Keratinocyte (primary cell): ENCODE measurements around the gene MDH2. TPM values are rescaled to one million over a fixed set of nuclear protein-coding genes. Genes with fewer than 3 reads are reported as not detected.
"Not testable (repeated sequence)": the region's sequence is repeated elsewhere in the genome, so short reads cannot be mapped to it uniquely, and the experiment has no call there.

Source experiments
- DNase-seq: peaks from one replicate; pipeline ENCODE4 v3.0.0-alpha.2; 2011; ENCODE audit warnings: low read depth, missing footprints, low spot score
- FAIRE-seq: peaks from 2 replicates; lab custom pipeline; 2011; peaks lifted over from hg19 to GRCh38; lab: Jason Lieb, UNC
- H2AFZ ChIP-seq: 2 replicates; pipeline ENCODE4 v1.6.0; 2012; ENCODE audit warnings: low read length, control low read depth, inconsistent platforms; ENCODE audit not compliant: control insufficient read depth
- H3K27ac ChIP-seq: 2 replicates; pipeline ENCODE4 v1.5.1; 2011; ENCODE audit warnings: low read length; ENCODE audit not compliant: control insufficient read depth, insufficient read depth
- H3K27me3 ChIP-seq: 3 replicates; pipeline ENCODE4 v1.6.0; 2011; ENCODE audit warnings: low read length; ENCODE audit not compliant: control insufficient read depth, insufficient read depth; ENCODE audit errors: extremely low read depth
- H3K36me3 ChIP-seq, 2 experiments: 2 replicates in 1 of 2; 3 replicates in 1 of 2; pipeline ENCODE4 v1.5.1; 2011; ENCODE audit warnings: low read length in 2 of 2, mild to moderate bottlenecking in 1 of 2; ENCODE audit not compliant: control insufficient read depth in 2 of 2, insufficient read depth in 2 of 2; ENCODE audit errors: extremely low read depth in 1 of 2
- H3K4me1 ChIP-seq: 3 replicates; pipeline ENCODE4 v1.5.1; 2011; ENCODE audit warnings: low read length; ENCODE audit not compliant: control insufficient read depth, insufficient read depth; ENCODE audit errors: extremely low read depth
- H3K4me2 ChIP-seq: 3 replicates; pipeline ENCODE4 v1.6.0; 2011; ENCODE audit warnings: low read depth, low read length; ENCODE audit not compliant: control insufficient read depth, insufficient read depth; ENCODE audit errors: extremely low read depth
- H3K4me3 ChIP-seq, 3 experiments: fragments of 200-600 bp in 1 of 3; sonication (generic) in 1 of 3; 2 replicates in 2 of 3; 3 replicates in 1 of 3; pipeline ENCODE4 v1.5.1; 2011 to 2016; ENCODE audit warnings: low read length in 3 of 3, mild to moderate bottlenecking in 3 of 3, control low read depth in 2 of 3, inconsistent platforms in 1 of 3, low read depth in 1 of 3, mixed read lengths in 1 of 3, mixed run types in 1 of 3, moderate library complexity in 1 of 3; ENCODE audit not compliant: control insufficient read depth in 2 of 3, insufficient read depth in 2 of 3; ENCODE audit errors: extremely low read depth in 1 of 3
- H3K79me2 ChIP-seq: 2 replicates; pipeline ENCODE4 v1.6.0; 2012; ENCODE audit warnings: low read length; ENCODE audit not compliant: control insufficient read depth, insufficient read depth
- H3K9ac ChIP-seq: 3 replicates; pipeline ENCODE4 v1.6.0; 2011; ENCODE audit warnings: low read length; ENCODE audit not compliant: control insufficient read depth, insufficient read depth; ENCODE audit errors: extremely low read depth
- H3K9me1 ChIP-seq: 3 replicates; pipeline ENCODE4 v1.6.0; 2011; ENCODE audit warnings: low read length; ENCODE audit not compliant: control insufficient read depth, insufficient read depth; ENCODE audit errors: extremely low read depth
- H3K9me3 ChIP-seq: 2 replicates; pipeline ENCODE4 v1.5.1; 2012; ENCODE audit warnings: low read depth, low read length; ENCODE audit not compliant: control insufficient read depth
- H4K20me1 ChIP-seq: 3 replicates; pipeline ENCODE4 v1.6.0; 2011; ENCODE audit warnings: low read length; ENCODE audit not compliant: control insufficient read depth, insufficient read depth; ENCODE audit errors: extremely low read depth
- CTCF ChIP-seq, 3 experiments: IDR thresholded peaks in 1 of 3; conservative IDR thresholded peaks in 1 of 3; optimal IDR thresholded peaks in 1 of 3; 2 replicates in 2 of 3; 3 replicates in 1 of 3; pipeline versions ENCODE3 to v1.5.1; 2011; ENCODE audit warnings: low read length in 3 of 3, mild to moderate bottlenecking in 3 of 3, moderate library complexity in 2 of 3, control low read depth in 1 of 3, inconsistent platforms in 1 of 3; ENCODE audit not compliant: insufficient read depth in 2 of 3; ENCODE audit errors: extremely low read depth in 1 of 3
- EZH2 ChIP-seq: IDR thresholded peaks from one replicate; pipeline ENCODE4 v1.6.1; 2012; ENCODE audit warnings: inconsistent platforms, mild to moderate bottlenecking, low read length, moderate library complexity
- dilution Hi-C: fragments of 300-500 bp; cut with MboI; formaldehyde crosslinking; loops from one replicate; pipeline ENCODE4 v1.7.0; 2020; ENCODE audit warnings: low sequenced_read_pairs; ENCODE audit not compliant: extremely low pct_ligation_motif_present
- polyA plus RNA-seq, 5 experiments: library from polyadenylated mRNA; depleted of rRNA in 3 of 5; stranded (reverse) in 3 of 5; stranded (forward) in 1 of 5; unstranded in 1 of 5; fragments of >200 nt; gene quantifications; 1 replicate in 1 of 5; 2 replicates in 3 of 5; 3 replicates in 1 of 5; pipeline versions ENCODE4 v1.2.1 to v1.2.3, GENCODE V29; 2011 to 2012; ENCODE audit warnings: missing spikeins in 2 of 5, low read depth in 1 of 5, low replicate concordance in 1 of 5

MDH2 gene
- polyA plus RNA-seq, 1 donor (not counting 4 experiments of a cell fraction or from before 2014, with no cell fraction given) = 156 TPM

GRCh38 chr7:76106893-76107292 is 59.0 kb downstream of the MDH2 start:
- no peak overlapping the region for H3K4me3 ChIP-seq
- FAIRE-seq (no peak), DNase-seq (no peak)
- H4K20me1 ChIP-seq = no peaks in the 10 kb centered on the region
- dilution Hi-C loops = no loop called here
- no peak overlapping the region for H3K27ac ChIP-seq
- no peaks in the 10 kb centered on the region for H3K79me2 ChIP-seq
- H3K27me3 ChIP-seq = no peaks in the 10 kb centered on the region
- TF ChIP-seq CTCF (optimal IDR thresholded peaks at IDR 0.05 in 1 of 3, IDR thresholded peaks at IDR 0.05 in 1 of 3, conservative IDR thresholded peaks at IDR 0.05 in 1 of 3; ENCODE audit: extremely low read depth in 1 of 3, insufficient read depth in 2 of 3, low read length in 3 of 3) (no peak), EZH2 (no peak)
- no peaks in the 10 kb centered on the region for H3K9me1 ChIP-seq
- no peaks in the 10 kb centered on the region for H3K9me3 ChIP-seq
- peaks cover 13% of the 10 kb centered on the region for H3K4me1 ChIP-seq
- no peak overlapping the region for H3K4me2 ChIP-seq
- no peak overlapping the region for H3K9ac ChIP-seq
- no peaks in the 10 kb centered on the region for H3K36me3 ChIP-seq
- no peak overlapping the region for H2AFZ ChIP-seq

- no peaks in the 10 kb centered on the region for H3K9me1 ChIP-seq
- TF ChIP-seq EZH2 (no peak), CTCF (optimal IDR thresholded peaks at IDR 0.05 in 1 of 3, IDR thresholded peaks at IDR 0.05 in 1 of 3, conservative IDR thresholded peaks at IDR 0.05 in 1 of 3; ENCODE audit: extremely low read depth in 1 of 3, insufficient read depth in 2 of 3, low read length in 3 of 3) (no peak)
- peak overlapping the region; percentile 0 for H3K27ac ChIP-seq
- no peaks in the 10 kb centered on the region for H3K79me2 ChIP-seq
- peak overlapping the region; percentile 36 for H2AFZ ChIP-seq
- FAIRE-seq = no peak
- H3K27me3 ChIP-seq = no peaks in the 10 kb centered on the region
- no peak overlapping the region for H3K4me3 ChIP-seq
- dilution Hi-C loops = no loop called here
- no peaks in the 10 kb centered on the region for H3K9me3 ChIP-seq
- H3K4me1 ChIP-seq = peaks cover 11% of the 10 kb centered on the region
- no peak for DNase-seq
- peak overlapping the region; percentile 6 for H3K4me2 ChIP-seq
- no peaks in the 10 kb centered on the region for H4K20me1 ChIP-seq
- H3K9ac ChIP-seq = peak overlapping the region; percentile 2
- no peaks in the 10 kb centered on the region for H3K36me3 ChIP-seq
Measured at GRCh38 chr7:76108540-76109233, 60.8 kb downstream of the MDH2 start.

- dilution Hi-C loops, H3K9me1 ChIP-seq, H3K4me2 ChIP-seq, H3K79me2 ChIP-seq, H4K20me1 ChIP-seq, H3K9me3 ChIP-seq, H2AFZ ChIP-seq, FAIRE-seq, H3K9ac ChIP-seq, DNase-seq, H3K27me3 ChIP-seq, H3K36me3 ChIP-seq, H3K4me3 ChIP-seq, H3K27ac ChIP-seq: not testable (repeated sequence)
- H3K4me1 ChIP-seq = peaks cover 10% of the 10 kb centered on the region
Measured at GRCh38 chr7:76113042-76113630, 65.2 kb downstream of the MDH2 start.
